ENCODE results near the gene SDCCAG8.
"Not testable (repeated sequence)": the region's sequence is repeated elsewhere in the genome, so short reads cannot be mapped to it uniquely, and the experiment has no call there.

SDCCAG8 gene

GRCh38 chr1:243332440-243332839 is 76.6 kb downstream of the SDCCAG8 start:
- no peak for DNase-seq (ENCODE audit: low spot score)

GRCh38 chr1:243335292-243335691 is 79.5 kb downstream of the SDCCAG8 start:
- DNase-seq (ENCODE audit: low spot score) = no peak

DNA sequence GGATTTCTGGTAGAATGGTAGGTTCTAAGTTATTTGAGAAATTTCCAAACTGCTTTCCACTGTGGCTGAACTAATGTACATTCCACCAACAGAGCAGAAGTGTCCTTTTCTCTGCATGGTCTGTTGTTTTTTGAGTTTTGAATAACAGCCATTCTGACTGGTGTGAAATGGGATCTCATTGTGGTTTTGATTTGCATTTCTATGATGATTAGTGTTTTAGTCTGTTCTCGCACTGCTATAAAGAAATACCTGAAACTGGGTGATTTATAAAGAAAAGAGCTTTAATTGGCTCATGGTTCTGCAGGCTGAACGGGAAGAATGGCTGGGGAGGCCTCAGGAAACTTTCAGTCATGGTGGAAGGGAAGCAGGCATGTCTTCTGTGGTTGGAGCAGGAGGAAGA is 80.3 kb downstream of the SDCCAG8 start:
- DNase-seq (ENCODE audit: low spot score) = no peak

GRCh38 chr1:243338848-243339247 is 83.0 kb downstream of the SDCCAG8 start:
- DNase-seq (ENCODE audit: low spot score) = not testable (repeated sequence)

DNA sequence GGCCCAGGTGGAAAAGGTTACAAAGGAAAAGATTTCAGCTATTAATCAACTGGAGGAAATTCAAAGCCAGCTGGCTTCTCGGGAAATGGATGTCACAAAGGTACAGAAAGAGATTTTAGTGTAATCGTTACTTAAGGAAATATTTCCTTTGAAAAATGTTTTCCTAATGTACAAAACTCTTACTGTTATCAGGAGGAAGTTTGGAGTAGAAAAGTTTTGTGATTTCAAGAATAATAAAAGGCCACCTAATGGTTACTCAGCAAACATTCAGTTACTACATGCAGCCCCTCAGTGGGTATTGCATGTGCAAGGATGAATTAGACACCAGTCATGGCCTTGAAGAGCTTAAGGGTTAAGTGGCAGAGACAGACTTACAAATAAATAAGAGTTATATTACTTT is 85.2 kb downstream of the SDCCAG8 start:
- DNase-seq (ENCODE audit: low spot score) = no peak

DNA sequence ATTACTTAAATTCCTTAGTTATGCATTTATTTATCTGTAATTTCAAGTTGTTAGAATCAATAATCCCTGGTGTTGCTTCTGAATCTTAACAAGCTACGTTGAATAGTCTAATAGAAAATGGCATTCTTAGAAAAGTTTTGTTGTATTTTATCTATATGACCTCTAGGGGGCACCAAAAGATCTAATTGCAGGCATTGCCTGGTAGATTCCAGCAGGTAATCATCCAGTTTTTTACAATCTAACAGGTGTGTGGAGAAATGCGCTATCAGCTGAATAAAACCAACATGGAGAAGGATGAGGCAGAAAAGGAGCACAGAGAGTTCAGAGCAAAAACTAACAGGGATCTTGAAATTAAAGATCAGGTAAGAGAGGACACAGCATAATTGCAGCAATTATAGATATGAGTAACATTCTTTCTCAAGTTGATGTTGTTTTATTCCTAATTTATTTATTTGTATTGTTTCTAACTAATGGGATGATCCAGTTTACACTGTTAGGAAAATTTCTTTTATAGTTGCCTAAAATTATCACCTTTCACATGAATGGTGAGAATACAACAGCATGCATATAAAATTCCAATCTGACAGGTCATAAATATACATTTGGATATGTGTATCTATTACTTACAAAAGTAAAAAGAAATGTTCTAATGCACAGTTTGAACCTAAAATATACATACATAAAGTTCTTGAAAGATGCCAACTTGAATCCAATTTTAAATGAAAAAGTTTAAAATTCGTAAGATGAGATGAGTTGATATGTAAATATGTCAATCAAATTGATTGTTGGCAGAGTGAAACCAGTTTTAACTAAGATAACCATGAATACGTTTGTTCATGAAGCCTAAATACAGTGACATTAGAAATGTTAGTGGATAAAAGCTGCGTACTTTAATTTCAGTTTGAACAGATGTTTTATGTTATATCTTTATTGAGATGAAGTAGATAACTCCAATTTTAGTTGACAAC is 88.4 kb downstream of the SDCCAG8 start:
- peak; percentile 80 for DNase-seq (ENCODE audit: low spot score)

GRCh38 chr1:243345205-243345604 is 89.4 kb downstream of the SDCCAG8 start:
- DNase-seq (ENCODE audit: low spot score) = peak; percentile 72

DNA sequence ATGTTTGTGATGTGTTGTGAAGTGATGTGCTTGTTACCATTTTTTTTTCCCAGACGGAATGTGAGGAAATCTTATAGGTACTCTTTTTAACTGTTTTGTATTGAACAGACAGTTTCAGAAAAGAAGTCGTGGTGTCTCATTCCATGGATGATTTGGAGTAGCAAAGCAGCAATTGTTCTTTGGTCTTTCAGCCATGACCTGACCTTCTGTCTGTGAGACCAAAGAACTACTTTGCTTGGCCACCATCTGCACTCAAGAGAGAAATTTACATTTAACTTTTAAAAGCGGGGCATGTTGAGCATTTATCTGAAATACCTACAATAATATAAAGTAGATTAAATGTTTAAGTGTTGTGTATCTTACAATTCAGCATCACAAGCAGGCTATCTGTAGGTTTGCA is 90.2 kb downstream of the SDCCAG8 start:
- no peak for DNase-seq (ENCODE audit: low spot score)

DNA sequence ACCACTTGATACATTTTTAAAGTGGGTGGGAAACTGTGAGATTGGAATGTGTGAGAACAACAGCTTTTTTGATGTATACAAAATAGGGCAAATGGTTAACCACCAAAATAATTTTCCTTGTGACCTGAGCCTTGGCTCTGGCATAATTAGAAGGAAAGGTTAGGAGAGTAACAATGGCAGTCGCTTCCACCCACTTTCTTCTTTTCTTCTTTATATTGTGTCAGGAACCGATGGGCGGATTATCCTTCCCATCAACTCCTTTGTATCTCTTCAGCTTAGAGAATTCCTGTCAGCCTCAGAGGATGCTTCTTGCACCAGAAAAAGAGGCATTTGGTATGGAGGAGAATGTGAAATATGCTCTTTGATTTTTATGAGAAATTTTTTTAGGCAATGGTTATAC is 90.6 kb downstream of the SDCCAG8 start:
- DNase-seq (ENCODE audit: low spot score) = no peak

DNA sequence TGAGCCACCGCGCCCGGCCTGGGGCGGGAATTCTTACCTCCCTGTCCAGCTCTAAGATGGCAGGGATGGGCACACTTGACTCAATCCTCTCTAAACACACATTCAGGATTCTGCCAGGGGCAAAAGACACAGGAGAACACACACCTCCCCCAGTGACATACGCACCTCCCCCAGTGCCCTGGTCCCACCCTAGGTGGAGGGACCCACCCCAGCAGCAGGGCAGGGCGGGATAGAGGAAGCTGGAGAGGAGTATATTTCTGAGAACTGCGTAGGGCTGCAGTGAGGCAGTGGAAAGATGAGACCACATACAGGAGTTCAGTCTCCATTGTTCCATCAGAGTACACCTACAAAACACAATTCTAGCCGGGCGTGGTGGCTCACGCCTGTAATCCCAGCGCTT is 92.5 kb downstream of the SDCCAG8 start:
- DNase-seq (ENCODE audit: low spot score) = no peak

DNA sequence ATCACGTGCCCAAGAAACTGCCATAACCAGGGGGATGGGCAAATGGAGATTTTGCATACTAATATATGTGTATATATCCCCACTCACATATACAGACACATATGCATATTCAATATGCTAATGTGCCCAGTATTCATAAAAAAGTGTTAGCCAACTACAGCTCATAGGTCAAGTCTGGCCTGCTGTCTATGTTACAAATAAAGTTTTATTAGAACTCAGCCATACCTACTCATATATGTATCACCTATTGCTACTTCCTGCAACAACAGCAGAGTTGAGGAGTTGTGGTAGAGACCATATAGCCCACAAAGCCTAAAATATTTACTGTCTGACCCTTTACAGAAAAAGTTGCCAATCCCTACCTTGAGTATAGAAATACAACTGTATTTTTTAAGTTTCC is 93.3 kb downstream of the SDCCAG8 start:
- DNase-seq (ENCODE audit: low spot score) = no peak

- DNase-seq (ENCODE audit: low spot score) = no peak
Measured at GRCh38 chr1:243351337-243351736, 95.5 kb downstream of the SDCCAG8 start.

DNA sequence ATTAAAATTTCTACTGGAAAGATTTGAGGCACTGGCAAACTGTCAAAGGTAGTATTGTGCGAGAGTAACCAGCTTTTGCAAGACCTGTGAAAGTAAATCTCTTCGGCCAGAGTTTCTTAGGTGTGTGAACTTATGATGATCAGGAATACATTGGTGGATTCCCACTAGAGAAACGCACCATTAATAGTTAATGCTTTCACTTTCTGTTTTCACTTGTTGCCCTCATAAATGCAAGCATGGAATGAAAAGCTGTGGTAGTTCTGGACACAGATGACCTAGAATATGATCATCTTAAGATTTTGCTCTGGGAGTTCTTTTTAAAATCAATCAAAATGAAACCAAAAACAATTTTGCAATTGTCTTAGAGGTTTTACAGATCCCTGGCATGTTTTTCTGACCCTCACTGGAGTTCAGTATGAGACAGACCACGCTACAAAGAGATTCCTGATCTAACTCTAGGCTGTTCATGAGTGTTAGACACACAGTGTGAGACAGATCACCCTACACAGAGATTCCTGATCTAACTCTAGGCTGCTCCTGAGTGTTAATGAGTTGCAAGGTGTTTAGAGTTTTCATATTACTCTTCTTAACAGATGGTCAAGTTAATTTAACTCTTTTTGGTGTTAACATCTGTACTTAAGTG is 98.8 kb downstream of the SDCCAG8 start:
- DNase-seq (ENCODE audit: low spot score) = peak; percentile 60

GRCh38 chr1:243363832-243364231 is 108.0 kb downstream of the SDCCAG8 start:
- no peak for DNase-seq (ENCODE audit: low spot score)

DNA sequence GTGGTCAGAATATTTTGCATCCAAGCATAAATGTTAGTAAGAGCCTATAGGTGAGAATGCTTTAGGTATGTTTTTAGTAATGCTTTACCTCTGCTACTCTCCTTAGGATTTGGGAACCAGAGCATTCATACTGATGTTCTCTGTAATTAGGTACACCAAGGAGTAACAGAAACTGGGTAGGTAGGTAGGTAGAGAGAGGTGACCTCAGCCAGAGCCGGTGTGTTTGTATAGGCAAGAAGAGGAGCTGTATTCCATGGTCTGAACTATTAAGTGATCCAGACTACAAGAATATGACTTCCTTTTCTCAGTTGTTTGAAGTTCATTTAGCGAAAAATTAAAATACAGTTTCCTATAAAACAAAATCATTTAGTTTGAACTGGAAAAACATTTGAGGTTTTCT is 108.5 kb downstream of the SDCCAG8 start:
- DNase-seq (ENCODE audit: low spot score) = no peak

DNA sequence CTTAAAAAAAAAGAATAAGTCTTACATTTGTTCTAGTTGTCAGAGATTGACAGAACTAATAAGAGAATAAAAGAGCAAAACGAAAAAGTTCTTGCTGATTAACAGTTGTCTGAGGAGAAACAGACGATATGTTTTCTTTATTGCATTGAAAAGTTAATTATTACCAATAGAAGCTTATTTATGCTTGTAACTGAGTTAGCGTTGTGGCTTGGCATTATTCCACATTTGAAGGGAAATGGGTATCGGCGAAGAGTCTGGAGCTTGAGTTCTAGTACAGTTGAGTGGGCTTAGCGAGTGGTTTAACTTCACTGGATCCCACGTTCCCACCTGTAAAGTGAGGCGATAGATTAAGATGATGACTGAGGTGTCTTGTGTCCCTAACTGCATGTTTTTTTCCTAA is 109.0 kb downstream of the SDCCAG8 start:
- no peak for DNase-seq (ENCODE audit: low spot score)

DNA sequence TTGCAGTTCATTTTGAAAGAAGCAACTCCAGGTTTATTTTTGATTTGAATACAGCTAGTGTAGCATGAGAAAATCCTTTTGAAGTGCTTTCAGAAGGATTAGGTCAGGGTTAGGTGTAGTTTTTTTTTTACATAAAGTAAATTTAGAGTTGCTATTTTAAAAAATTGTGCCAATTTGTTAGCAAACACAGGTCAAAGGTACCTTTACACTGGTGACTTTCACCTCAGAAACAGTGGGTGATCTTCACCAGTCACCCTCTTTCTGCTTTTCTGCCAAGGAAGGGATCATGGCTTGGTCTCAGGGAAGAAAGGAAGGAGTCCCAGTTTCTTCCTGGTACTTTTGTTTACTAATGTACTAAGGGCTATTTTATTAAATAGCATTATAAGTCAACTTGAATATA is 111.5 kb downstream of the SDCCAG8 start:
- DNase-seq (ENCODE audit: low spot score) = no peak

- DNase-seq (ENCODE audit: low spot score) = no peak
Measured at GRCh38 chr1:243374412-243374811, 118.6 kb downstream of the SDCCAG8 start.

GRCh38 chr1:243375596-243375995 is 119.8 kb downstream of the SDCCAG8 start:
- no peak for DNase-seq (ENCODE audit: low spot score)

DNA sequence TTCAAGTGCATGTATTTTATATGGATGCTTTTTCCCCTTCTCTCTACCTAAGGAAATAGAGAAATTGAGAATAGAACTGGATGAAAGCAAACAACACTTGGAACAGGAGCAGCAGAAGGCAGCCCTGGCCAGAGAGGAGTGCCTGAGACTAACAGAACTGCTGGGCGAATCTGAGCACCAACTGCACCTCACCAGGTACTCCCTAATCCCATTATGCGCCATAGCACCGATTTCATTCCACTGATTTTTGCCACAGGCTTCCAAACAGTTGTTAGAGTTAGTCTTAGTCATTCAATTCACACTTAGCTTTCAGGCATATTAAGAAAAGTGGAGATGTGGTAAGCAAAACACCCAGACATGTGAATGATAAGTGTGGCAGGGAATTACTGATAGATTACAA is 122.8 kb downstream of the SDCCAG8 start:
- no peak for DNase-seq (ENCODE audit: low spot score)

GRCh38 chr1:243379208-243379607 is 123.4 kb downstream of the SDCCAG8 start:
- no peak for DNase-seq (ENCODE audit: low spot score)

DNA sequence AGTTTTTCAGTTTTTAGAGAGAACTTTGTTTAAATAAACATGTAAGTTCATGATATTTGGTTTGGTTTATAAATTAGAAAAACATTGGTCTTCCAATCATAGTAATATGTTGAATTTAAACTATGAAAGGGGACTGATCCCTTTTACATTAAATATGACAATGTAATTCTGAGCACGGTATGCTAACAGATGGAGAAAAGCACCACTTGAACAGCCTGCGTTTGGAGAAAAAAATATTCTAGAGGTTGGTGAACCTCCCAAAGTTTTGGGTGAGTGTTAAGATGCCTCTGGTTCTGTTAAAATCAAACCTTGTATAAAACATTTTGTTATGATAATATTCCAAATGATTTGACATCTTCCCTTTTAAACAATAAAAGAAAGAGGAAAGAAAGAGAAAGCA is 123.9 kb downstream of the SDCCAG8 start:
- no peak for DNase-seq (ENCODE audit: low spot score)

DNA sequence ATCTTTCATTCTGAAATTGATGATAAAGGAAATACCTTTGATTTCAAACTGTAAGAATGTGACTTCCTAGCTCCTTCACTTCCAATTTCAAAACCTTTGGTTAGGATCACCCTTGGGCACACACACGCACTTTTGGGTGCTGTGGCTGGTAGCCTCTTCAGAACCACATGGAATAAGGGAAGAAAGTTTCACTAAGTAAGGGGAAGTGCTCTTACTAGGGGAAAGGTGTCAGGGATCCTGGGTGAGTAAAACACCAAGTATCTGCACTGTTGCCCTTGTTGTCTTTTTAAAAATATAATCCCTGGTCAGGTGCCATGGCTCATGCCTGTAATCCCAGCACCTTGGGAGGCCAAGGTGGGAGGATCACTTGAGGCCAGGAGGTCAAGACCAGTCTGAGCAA is 132.4 kb downstream of the SDCCAG8 start:
- DNase-seq (ENCODE audit: low spot score) = peak; percentile 7
